ENCODE results near the gene PRSS1.
"Not testable (repeated sequence)": the region's sequence is repeated elsewhere in the genome, so short reads cannot be mapped to it uniquely, and the experiment has no call there.

Gene PRSS1

GRCh38 chr7:142746264-142746663, 3.0 kb upstream of the PRSS1 start:
- no peak for DNase-seq

DNA sequence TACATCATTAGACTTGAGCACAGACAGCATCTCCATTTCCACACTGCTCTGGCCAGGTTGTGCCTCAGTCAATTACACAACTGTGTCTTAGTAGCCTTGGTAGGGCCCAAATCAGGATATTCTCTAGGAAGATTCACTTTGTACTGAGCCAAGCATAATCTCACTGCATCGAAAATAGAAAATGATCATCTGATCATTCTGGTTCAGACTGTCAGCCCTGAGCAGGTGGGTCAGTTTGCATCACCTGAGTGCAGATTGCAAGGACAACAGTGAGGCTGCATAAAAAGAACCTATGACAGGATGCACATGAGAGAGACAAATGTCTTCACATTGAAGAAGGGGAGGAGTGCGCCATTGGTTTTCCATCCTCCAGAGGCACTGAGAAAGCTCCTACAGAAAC, 862 bp upstream of the PRSS1 start:
- not testable (repeated sequence) for DNase-seq

DNA sequence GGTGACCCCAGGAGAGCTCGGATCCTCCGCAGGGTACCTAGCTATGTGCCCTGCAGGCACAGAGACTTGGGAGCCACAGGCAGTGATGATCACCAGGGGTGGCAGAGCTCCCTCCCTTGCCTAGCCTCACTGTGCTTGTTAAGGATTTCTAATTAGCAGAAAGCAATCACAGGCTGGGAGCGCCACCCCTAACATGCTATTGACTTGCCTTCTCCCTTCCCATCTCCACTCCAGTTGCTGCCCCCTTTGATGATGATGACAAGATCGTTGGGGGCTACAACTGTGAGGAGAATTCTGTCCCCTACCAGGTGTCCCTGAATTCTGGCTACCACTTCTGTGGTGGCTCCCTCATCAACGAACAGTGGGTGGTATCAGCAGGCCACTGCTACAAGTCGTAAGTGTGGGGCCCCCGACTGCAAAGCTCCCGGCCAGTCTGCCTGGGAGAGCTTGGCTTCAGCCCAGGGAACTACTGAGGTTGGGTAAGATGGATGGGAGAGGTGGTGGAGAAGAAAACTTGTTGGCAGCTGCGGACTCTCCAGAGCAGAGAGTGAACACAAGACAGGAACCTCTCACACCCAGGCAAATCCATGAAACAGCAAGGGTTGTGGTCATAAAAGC, 1.2 kb downstream of the PRSS1 start:
- no peak for DNase-seq

GRCh38 chr7:142751526-142752175, 2.4 kb downstream of the PRSS1 start:
- DNase-seq, result not testable (repeated sequence)

DNA sequence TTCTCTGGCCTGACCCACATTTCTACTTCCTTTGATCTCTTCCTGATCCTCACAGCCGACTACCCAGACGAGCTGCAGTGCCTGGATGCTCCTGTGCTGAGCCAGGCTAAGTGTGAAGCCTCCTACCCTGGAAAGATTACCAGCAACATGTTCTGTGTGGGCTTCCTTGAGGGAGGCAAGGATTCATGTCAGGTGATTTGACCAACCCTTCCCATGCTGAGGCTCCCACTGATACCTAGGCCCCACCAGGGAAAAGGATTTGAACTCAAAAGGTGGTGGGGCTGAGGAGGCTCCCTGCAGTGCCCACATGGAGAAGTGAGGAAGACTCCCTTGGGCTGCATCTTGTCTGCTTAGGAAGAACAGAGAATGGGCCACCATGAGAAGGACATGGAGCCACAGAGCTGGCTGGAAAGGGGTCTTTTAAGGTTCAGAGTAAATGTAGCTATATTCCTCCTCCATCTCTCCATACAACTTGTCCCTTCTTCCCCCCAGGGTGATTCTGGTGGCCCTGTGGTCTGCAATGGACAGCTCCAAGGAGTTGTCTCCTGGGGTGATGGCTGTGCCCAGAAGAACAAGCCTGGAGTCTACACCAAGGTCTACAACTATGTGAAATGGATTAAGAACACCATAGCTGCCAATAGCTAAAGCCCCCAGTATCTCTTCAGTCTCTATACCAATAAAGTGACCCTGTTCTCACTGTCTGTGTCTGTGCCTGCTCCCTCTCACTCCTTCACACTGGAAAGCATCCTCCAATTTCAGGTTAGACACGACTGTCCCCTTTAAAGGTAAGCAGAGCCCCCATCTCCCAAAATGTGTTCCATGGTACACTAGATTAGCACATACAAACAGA, 3.3 kb downstream of the PRSS1 start:
- no peak for DNase-seq

- DNase-seq, result no peak
Measured at GRCh38 chr7:142753366-142753765, 4.1 kb downstream of the PRSS1 start.

DNA sequence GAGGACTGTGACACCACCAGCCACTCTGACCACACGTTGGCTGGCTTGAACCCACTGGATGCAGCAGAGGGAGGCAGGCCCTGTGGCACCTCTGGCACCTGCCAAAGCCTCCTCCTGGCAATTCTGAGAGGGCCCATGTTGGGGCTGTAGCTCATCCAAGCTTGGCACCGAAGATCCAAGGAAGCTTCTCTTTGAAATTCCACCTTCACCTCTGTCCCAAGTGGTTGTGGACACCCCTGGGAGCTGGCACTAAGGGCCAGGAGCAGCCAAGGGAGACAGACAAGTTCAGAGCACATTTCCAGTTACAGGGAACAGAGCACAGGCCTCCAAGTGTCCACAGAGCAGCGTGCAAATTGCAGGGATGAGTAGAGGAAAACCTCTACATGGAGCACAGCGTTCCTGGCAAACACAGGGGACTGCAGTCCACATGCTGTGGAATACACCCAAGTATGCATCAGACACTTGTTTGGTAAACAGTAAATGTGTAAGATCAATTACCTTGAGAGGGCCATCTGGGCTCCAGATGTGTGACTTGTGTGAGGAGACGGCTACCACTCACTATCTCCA, 4.7 kb downstream of the PRSS1 start:
- DNase-seq, result not testable (repeated sequence)

- no peak for DNase-seq
Measured at GRCh38 chr7:142754681-142755575, 5.7 kb downstream of the PRSS1 start.

GRCh38 chr7:142758312-142758711, 9.0 kb downstream of the PRSS1 start:
- not testable (repeated sequence) for DNase-seq

GRCh38 chr7:142759433-142759832, 10.2 kb downstream of the PRSS1 start:
- no peak for DNase-seq

- DNase-seq, result no peak
Measured at GRCh38 chr7:142760071-142760642, 10.9 kb downstream of the PRSS1 start.

- not testable (repeated sequence) for DNase-seq
Measured at GRCh38 chr7:142761606-142762005, 12.3 kb downstream of the PRSS1 start.

GRCh38 chr7:142762104-142762503, 12.8 kb downstream of the PRSS1 start:
- no peak for DNase-seq

- no peak for DNase-seq
Measured at GRCh38 chr7:142767451-142767850, 18.2 kb downstream of the PRSS1 start.

DNA sequence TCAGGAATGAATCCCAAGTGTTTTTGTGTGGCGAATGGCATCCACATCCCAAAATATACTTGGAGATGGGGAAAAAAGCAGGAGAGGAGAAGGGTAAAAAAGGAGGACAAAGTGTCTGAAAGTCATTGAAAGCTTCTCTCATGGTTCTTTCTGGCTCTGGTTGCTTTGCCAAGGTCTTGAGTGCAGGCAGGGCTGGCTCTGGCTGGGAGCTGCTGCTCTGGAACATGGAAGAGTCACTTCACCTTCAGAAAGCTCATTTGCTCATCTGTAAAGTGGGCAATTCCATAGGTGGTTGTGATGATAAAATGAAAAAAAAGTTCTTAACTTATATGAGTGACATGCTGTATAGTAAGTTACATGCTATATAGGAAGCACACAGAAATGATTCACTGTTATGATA, 18.6 kb downstream of the PRSS1 start:
- no peak for DNase-seq

DNA sequence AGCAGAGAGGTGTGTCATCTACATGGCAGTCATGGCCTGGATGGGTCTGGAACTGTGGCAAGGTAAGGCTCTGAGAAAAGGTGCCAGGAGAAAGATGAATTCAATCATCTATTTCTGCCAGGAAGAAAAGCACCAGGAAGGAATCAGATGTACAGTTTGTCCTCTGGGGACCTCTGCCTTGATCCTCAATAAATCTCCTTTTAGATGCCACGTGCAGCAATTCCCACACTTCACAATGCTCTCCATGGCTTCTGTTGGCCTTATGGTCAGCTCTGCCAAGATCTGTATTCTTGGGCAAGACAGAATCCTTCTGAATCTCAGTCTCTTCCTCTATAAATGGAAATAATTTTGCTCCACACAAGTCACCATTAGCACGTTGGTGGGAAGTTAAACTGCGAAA, 19.6 kb downstream of the PRSS1 start:
- not testable (repeated sequence) for DNase-seq

DNA sequence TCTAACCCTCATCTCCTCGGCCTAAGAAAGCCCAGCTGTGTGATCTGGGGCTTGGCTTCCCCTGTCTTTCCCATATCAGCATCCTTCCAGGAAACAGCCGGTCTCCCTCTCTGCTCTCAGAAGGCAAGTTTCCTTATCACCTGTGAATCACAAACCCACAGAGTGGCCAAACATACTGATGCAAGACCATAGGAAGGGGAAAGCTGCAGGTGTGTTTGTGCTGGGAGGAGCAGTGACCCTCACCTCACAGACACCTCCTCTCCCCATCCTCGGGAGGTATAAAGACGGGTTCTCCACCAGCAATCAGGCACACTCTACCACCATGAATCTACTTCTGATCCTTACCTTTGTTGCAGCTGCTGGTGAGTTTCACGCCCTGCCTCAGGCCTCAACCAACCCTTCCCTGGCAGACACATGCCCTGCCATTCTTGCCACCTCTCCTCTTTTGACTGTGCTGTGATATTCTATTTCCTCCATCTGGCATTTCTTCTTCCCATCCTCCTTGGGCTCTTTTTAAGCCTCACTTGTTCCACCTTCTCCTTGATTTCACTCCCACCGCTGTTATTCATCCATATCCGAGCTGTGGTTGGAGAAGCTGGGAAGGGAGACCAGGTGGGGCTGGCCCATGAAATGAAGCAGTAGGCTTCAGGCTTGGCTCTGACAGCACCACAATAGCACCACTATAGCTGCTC, 21.5 kb downstream of the PRSS1 start, which contains the start of gene PRSS2:
Gene PRSS2 (plus strand): TSS at position 310 of the 692 bp plus-strand sequence. CDS start 13 bp downstream, at position 323.
- DNase-seq, result no peak

DNA sequence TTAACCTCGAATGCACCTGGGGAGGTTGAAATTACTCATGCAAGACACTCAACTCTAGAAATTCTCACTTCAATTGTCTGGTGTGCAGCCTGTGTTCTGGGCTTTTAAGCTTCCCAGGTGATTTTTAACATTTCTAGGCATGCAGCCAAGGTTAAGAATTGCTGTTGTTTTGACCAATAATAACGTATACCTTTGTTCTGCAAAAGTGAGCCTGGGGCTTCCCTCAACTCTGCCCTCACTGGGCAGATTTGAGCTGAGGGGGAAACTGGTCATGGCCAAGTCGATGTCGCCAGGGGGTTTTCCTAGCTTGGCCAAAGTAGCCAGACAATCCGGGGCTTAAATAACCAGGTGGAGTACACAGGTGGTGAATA, 22.1 kb downstream of the PRSS1 start:
- no peak for DNase-seq

DNA sequence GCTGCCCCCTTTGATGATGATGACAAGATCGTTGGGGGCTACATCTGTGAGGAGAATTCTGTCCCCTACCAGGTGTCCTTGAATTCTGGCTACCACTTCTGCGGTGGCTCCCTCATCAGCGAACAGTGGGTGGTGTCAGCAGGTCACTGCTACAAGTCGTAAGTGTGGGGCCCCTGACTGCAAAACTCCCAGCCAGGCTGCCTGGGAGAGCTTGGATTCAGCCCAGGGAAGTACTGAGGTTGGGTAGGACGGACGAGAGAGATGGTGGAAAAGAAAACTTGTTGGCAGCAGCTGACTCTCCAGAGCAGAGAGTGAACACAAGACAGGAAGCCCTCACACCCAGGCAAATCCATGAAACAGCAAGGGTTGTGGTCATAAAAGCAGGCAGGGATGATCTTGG, 22.8 kb downstream of the PRSS1 start:
- no peak for DNase-seq

- DNase-seq, result no peak
Measured at GRCh38 chr7:142772673-142773072, 23.4 kb downstream of the PRSS1 start.

GRCh38 chr7:142773230-142773629, 24.0 kb downstream of the PRSS1 start:
- DNase-seq, result no peak

Data from right kidney (tissue), 1 donor.